GM23338 (cell line): ENCODE results near the gene PJA1. TPM values are rescaled to one million over a fixed set of nuclear protein-coding genes. Genes with fewer than 3 reads are reported as not detected.

Source experiments
- ATAC-seq: fragments of 200-7000 bp; cut with Tn5 transposase; 3 replicates; pipeline ENCODE4 v1.9.1; 2020
- DNase-seq: peaks from one replicate; pipeline ENCODE4 v3.0.0-alpha.2; 2015; ENCODE audit warnings: low spot score
- H2AFZ ChIP-seq: fragments of 200-600 bp; sonication (generic); 2 replicates; pipeline ENCODE4 v1.8.0; 2016; ENCODE audit warnings: antibody characterized with exemption, mild to moderate bottlenecking, moderate library complexity
- H3F3A ChIP-seq: fragments of 200-600 bp; sonication (generic); replicated peaks from 2 replicates; pipeline ENCODE4 v1.8.0; 2017; ENCODE audit warnings: antibody characterized with exemption, mixed run types, low read depth
- H3K27ac ChIP-seq: fragments of 200-600 bp; sonication (generic); 2 replicates; pipeline ENCODE4 v1.6.1; 2016; ENCODE audit warnings: low read depth
- H3K27me3 ChIP-seq: fragments of 200-600 bp; sonication (generic); 2 replicates; pipeline ENCODE4 v1.8.0; 2016; ENCODE audit warnings: mild to moderate bottlenecking, mixed run types, moderate library complexity; ENCODE audit not compliant: insufficient read depth
- H3K36me3 ChIP-seq: fragments of 200-600 bp; sonication (generic); 2 replicates; pipeline ENCODE4 v1.8.0; 2016; ENCODE audit warnings: mild to moderate bottlenecking; ENCODE audit not compliant: insufficient read depth
- H3K4me1 ChIP-seq: fragments of 200-600 bp; sonication (generic); 2 replicates; pipeline ENCODE4 v1.8.0; 2016; ENCODE audit warnings: mild to moderate bottlenecking, moderate library complexity; ENCODE audit not compliant: insufficient read depth
- H3K4me2 ChIP-seq: fragments of 200-600 bp; sonication (generic); 2 replicates; pipeline ENCODE4 v1.7.1; 2017; ENCODE audit warnings: mixed run types
- H3K4me3 ChIP-seq: fragments of 200-600 bp; sonication (generic); 2 replicates; pipeline ENCODE4 v1.6.1; 2016; ENCODE audit warnings: mixed run types
- H3K79me2 ChIP-seq: fragments of 200-600 bp; sonication (generic); replicated peaks from 2 replicates; pipeline ENCODE4 v1.8.0; 2017; ENCODE audit warnings: mild to moderate bottlenecking; ENCODE audit not compliant: insufficient read depth
- H3K9me2 ChIP-seq: fragments of 200-600 bp; sonication (generic); 2 replicates; pipeline ENCODE4 v1.8.0; 2017; ENCODE audit not compliant: insufficient read depth
- H4K20me1 ChIP-seq: fragments of 200-600 bp; sonication (generic); replicated peaks from 2 replicates; pipeline ENCODE4 v1.8.0; 2017; ENCODE audit warnings: mild to moderate bottlenecking; ENCODE audit not compliant: insufficient read depth
- H3K27ac Mint-ChIP-seq: 2 replicates; pipeline ENCODE4 v1.8.0; 2020; ENCODE audit warnings: inconsistent platforms, mild to moderate bottlenecking, moderate library complexity, mixed read lengths
- H3K27me3 Mint-ChIP-seq: 3 replicates; pipeline ENCODE4 v1.8.0; 2022; ENCODE audit warnings: low read depth, mild to moderate bottlenecking, moderate library complexity, mixed read lengths, inconsistent platforms; ENCODE audit not compliant: insufficient read depth, poor library complexity
- H3K36me3 Mint-ChIP-seq: 3 replicates; pipeline ENCODE4 v1.8.0; 2021; ENCODE audit warnings: low read depth, mild to moderate bottlenecking, inconsistent platforms, moderate library complexity, mixed read lengths
- H3K4me1 Mint-ChIP-seq: 3 replicates; pipeline ENCODE4 v1.8.0; 2020; ENCODE audit warnings: mild to moderate bottlenecking, inconsistent platforms, mixed read lengths
- H3K4me3 Mint-ChIP-seq: 3 replicates; pipeline ENCODE4 v1.8.0; 2021; ENCODE audit warnings: moderate library complexity, mild to moderate bottlenecking, inconsistent platforms, mixed read lengths
- H3K9me3 Mint-ChIP-seq: 3 replicates; pipeline ENCODE4 v1.8.0; 2020; ENCODE audit warnings: moderate library complexity, mild to moderate bottlenecking, inconsistent platforms, mixed read lengths
- CREB1 ChIP-seq: fragments of 250-450 bp; sonication (Bioruptor Pico); IDR thresholded peaks from 2 replicates; pipeline ENCODE4 v1.5.0; 2020; ENCODE audit warnings: low read depth, mild to moderate bottlenecking, moderate library complexity
- EZH2 ChIP-seq: fragments of 200-600 bp; sonication (generic); IDR thresholded peaks from one replicate; pipeline ENCODE4 v1.8.0; 2017; ENCODE audit warnings: antibody characterized with exemption, mild to moderate bottlenecking, low read depth; ENCODE audit not compliant: unreplicated experiment
- EZH2phosphoT487 ChIP-seq: fragments of 200-600 bp; sonication (generic); IDR thresholded peaks from one replicate; pipeline ENCODE4 v1.8.1; 2018; ENCODE audit warnings: antibody characterized with exemption; ENCODE audit not compliant: unreplicated experiment
- JUNB ChIP-seq: IDR thresholded peaks from one replicate; pipeline ENCODE4 v1.6.1; 2016; ENCODE audit warnings: antibody characterized with exemption; ENCODE audit not compliant: unreplicated experiment
- NANOG ChIP-seq: IDR thresholded peaks from 2 replicates; pipeline ENCODE4 v1.6.1; 2016; ENCODE audit warnings: antibody characterized with exemption, borderline replicate concordance
- POLR2AphosphoS5 ChIP-seq: IDR thresholded peaks from 2 replicates; pipeline ENCODE4 v1.6.1; 2016; ENCODE audit warnings: antibody characterized with exemption, low read depth
- STAT1 ChIP-seq: IDR thresholded peaks from one replicate; pipeline ENCODE4 v1.6.1; 2016; ENCODE audit warnings: antibody characterized with exemption; ENCODE audit not compliant: unreplicated experiment
- ZNF114 ChIP-seq: fragments of 250-450 bp; sonication (Bioruptor Pico); IDR thresholded peaks from 2 replicates; pipeline ENCODE4 v1.5.0; 2020; ENCODE audit warnings: mild to moderate bottlenecking, moderate library complexity
- ZNF331 ChIP-seq: fragments of 250-450 bp; sonication (Bioruptor Pico); IDR thresholded peaks from 2 replicates; pipeline ENCODE4 v1.5.0; 2020; ENCODE audit warnings: low read depth, mild to moderate bottlenecking, moderate library complexity
- polyA plus RNA-seq: library from polyadenylated mRNA; unstranded; fragments of >200 nt; fragmentation: Nextera tagmentation; extraction: Ambion mirVana; gene quantifications from 2 replicates; pipeline ENCODE4 v1.2.1, GENCODE V29; 2016
- total RNA-seq: library from RNA; depleted of rRNA; stranded (reverse); fragments of >200 nt; shearing (Covaris generic); gene quantifications from 2 replicates; pipeline ENCODE4 v1.2.3, GENCODE V29; 2014
- TF ChIP-seq, protein P1 (sequence below): IDR thresholded peaks from one replicate; pipeline ENCODE4 v1.6.1; 2018; ENCODE audit warnings: antibody characterized with exemption; ENCODE audit not compliant: unreplicated experiment
- TF ChIP-seq, protein P2 (sequence below), 2 experiments: fragments of 200-600 bp in 1 of 2; sonication (generic) in 1 of 2; conservative IDR thresholded peaks; 2 replicates each; pipeline versions ENCODE4 v1.5.1 to v1.6.1; 2016 to 2017; ENCODE audit warnings: antibody characterized with exemption in 2 of 2, low read depth in 2 of 2, mild to moderate bottlenecking in 2 of 2, moderate library complexity in 1 of 2
- TF ChIP-seq, protein P3 (sequence below): fragments of 250-450 bp; sonication (Bioruptor Pico); IDR thresholded peaks from 2 replicates; pipeline ENCODE4 v1.5.0; 2020; ENCODE audit warnings: mild to moderate bottlenecking, moderate library complexity
- TF ChIP-seq, protein P4 (sequence below): IDR thresholded peaks from 2 replicates; pipeline ENCODE4 v1.6.1; 2016; ENCODE audit warnings: antibody characterized with exemption

The PJA1 gene
- total and polyA plus RNA-seq, 2 experiments from 2014 or later, result 25.2 to 31.3 TPM

DNA sequence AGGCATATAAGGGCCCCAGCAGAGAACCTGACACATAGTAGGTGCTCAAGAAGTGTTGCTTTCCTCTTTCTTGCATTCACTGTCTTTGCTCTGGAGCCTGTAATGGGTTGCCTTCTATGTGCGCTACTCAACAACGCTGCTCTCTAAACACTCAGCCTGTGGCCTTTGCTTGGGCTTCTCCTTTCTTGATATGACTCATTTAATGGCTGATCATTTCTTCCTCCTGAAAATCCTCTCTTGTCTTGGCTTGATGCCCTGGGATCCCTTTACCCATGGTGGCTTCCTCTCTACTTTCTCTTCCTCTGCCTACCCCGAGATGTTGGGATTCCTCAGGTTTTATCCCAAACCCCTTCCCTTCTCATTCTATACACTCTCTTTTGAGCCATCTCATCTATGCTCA, 19.9 kb upstream of the PJA1 start:
- ATAC-seq (no peak), DNase-seq (no peak)
- Mint-ChIP-seq H3K4me3 (no peak overlapping the region), H3K27me3 (peaks cover 12% of the 10 kb centered on the region), H3K27ac (no peak overlapping the region), H3K4me1 (peaks cover 17% of the 10 kb centered on the region), H3K9me3 (no peaks in the 10 kb centered on the region), H3K36me3 (no peaks in the 10 kb centered on the region)
- Histone ChIP-seq H3K4me2 (no peak overlapping the region), H2AFZ (no peak overlapping the region), H3K36me3 (no peaks in the 10 kb centered on the region), H3K27me3 (0 out of 2 replicates have a peak, but pooled peaks cover 3% of the 10 kb centered on the region), H3K27ac (no peak overlapping the region), H3K4me1 (no peaks in the 10 kb centered on the region), H3F3A (no peaks in the 10 kb centered on the region), H3K9me2 (no peaks in the 10 kb centered on the region), H3K79me2 (no peaks in the 10 kb centered on the region), H3K4me3 (no peak overlapping the region), H4K20me1 (no peaks in the 10 kb centered on the region)
- TF ChIP-seq, protein P1, sequence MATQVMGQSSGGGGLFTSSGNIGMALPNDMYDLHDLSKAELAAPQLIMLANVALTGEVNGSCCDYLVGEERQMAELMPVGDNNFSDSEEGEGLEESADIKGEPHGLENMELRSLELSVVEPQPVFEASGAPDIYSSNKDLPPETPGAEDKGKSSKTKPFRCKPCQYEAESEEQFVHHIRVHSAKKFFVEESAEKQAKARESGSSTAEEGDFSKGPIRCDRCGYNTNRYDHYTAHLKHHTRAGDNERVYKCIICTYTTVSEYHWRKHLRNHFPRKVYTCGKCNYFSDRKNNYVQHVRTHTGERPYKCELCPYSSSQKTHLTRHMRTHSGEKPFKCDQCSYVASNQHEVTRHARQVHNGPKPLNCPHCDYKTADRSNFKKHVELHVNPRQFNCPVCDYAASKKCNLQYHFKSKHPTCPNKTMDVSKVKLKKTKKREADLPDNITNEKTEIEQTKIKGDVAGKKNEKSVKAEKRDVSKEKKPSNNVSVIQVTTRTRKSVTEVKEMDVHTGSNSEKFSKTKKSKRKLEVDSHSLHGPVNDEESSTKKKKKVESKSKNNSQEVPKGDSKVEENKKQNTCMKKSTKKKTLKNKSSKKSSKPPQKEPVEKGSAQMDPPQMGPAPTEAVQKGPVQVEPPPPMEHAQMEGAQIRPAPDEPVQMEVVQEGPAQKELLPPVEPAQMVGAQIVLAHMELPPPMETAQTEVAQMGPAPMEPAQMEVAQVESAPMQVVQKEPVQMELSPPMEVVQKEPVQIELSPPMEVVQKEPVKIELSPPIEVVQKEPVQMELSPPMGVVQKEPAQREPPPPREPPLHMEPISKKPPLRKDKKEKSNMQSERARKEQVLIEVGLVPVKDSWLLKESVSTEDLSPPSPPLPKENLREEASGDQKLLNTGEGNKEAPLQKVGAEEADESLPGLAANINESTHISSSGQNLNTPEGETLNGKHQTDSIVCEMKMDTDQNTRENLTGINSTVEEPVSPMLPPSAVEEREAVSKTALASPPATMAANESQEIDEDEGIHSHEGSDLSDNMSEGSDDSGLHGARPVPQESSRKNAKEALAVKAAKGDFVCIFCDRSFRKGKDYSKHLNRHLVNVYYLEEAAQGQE, result no peak
- no peak for TF ChIP-seq EZH2phosphoT487
- TF ChIP-seq, protein P2, sequence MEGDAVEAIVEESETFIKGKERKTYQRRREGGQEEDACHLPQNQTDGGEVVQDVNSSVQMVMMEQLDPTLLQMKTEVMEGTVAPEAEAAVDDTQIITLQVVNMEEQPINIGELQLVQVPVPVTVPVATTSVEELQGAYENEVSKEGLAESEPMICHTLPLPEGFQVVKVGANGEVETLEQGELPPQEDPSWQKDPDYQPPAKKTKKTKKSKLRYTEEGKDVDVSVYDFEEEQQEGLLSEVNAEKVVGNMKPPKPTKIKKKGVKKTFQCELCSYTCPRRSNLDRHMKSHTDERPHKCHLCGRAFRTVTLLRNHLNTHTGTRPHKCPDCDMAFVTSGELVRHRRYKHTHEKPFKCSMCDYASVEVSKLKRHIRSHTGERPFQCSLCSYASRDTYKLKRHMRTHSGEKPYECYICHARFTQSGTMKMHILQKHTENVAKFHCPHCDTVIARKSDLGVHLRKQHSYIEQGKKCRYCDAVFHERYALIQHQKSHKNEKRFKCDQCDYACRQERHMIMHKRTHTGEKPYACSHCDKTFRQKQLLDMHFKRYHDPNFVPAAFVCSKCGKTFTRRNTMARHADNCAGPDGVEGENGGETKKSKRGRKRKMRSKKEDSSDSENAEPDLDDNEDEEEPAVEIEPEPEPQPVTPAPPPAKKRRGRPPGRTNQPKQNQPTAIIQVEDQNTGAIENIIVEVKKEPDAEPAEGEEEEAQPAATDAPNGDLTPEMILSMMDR (conservative IDR thresholded peaks at IDR 0.05; ENCODE audit: low read depth in 2 of 2), result no peak
- TF ChIP-seq, protein P3, sequence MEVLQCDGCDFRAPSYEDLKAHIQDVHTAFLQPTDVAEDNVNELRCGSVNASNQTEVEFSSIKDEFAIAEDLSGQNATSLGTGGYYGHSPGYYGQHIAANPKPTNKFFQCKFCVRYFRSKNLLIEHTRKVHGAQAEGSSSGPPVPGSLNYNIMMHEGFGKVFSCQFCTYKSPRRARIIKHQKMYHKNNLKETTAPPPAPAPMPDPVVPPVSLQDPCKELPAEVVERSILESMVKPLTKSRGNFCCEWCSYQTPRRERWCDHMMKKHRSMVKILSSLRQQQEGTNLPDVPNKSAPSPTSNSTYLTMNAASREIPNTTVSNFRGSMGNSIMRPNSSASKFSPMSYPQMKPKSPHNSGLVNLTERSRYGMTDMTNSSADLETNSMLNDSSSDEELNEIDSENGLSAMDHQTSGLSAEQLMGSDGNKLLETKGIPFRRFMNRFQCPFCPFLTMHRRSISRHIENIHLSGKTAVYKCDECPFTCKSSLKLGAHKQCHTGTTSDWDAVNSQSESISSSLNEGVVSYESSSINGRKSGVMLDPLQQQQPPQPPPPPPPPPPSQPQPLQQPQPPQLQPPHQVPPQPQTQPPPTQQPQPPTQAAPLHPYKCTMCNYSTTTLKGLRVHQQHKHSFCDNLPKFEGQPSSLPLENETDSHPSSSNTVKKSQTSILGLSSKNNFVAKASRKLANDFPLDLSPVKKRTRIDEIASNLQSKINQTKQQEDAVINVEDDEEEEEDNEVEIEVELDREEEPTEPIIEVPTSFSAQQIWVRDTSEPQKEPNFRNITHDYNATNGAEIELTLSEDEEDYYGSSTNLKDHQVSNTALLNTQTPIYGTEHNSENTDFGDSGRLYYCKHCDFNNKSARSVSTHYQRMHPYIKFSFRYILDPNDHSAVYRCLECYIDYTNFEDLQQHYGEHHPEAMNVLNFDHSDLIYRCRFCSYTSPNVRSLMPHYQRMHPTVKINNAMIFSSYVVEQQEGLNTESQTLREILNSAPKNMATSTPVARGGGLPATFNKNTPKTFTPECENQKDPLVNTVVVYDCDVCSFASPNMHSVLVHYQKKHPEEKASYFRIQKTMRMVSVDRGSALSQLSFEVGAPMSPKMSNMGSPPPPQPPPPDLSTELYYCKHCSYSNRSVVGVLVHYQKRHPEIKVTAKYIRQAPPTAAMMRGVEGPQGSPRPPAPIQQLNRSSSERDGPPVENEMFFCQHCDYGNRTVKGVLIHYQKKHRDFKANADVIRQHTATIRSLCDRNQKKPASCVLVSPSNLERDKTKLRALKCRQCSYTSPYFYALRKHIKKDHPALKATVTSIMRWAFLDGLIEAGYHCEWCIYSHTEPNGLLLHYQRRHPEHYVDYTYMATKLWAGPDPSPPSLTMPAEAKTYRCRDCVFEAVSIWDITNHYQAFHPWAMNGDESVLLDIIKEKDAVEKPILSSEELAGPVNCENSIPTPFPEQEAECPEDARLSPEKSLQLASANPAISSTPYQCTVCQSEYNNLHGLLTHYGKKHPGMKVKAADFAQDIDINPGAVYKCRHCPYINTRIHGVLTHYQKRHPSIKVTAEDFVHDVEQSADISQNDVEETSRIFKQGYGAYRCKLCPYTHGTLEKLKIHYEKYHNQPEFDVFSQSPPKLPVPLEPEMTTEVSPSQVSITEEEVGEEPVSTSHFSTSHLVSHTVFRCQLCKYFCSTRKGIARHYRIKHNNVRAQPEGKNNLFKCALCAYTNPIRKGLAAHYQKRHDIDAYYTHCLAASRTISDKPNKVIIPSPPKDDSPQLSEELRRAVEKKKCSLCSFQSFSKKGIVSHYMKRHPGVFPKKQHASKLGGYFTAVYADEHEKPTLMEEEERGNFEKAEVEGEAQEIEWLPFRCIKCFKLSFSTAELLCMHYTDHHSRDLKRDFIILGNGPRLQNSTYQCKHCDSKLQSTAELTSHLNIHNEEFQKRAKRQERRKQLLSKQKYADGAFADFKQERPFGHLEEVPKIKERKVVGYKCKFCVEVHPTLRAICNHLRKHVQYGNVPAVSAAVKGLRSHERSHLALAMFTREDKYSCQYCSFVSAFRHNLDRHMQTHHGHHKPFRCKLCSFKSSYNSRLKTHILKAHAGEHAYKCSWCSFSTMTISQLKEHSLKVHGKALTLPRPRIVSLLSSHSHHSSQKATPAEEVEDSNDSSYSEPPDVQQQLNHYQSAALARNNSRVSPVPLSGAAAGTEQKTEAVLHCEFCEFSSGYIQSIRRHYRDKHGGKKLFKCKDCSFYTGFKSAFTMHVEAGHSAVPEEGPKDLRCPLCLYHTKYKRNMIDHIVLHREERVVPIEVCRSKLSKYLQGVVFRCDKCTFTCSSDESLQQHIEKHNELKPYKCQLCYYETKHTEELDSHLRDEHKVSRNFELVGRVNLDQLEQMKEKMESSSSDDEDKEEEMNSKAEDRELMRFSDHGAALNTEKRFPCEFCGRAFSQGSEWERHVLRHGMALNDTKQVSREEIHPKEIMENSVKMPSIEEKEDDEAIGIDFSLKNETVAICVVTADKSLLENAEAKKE (CRISPR knock-in tag), result no peak
- no peak for TF ChIP-seq CREB1
- TF ChIP-seq STAT1, result no peak
- TF ChIP-seq JUNB, result no peak
- no peak for TF ChIP-seq NANOG
- TF ChIP-seq ZNF114, result no peak
- TF ChIP-seq EZH2, result no peak
- TF ChIP-seq, protein P4, sequence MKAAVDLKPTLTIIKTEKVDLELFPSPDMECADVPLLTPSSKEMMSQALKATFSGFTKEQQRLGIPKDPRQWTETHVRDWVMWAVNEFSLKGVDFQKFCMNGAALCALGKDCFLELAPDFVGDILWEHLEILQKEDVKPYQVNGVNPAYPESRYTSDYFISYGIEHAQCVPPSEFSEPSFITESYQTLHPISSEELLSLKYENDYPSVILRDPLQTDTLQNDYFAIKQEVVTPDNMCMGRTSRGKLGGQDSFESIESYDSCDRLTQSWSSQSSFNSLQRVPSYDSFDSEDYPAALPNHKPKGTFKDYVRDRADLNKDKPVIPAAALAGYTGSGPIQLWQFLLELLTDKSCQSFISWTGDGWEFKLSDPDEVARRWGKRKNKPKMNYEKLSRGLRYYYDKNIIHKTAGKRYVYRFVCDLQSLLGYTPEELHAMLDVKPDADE, result no peak
- no peak for TF ChIP-seq ZNF331 (CRISPR knock-in tag)
- no peak for TF ChIP-seq POLR2AphosphoS5
